Thoracic aorta (tissue), 2 donors: ENCODE results near the gene S100A16. TPM values are rescaled to one million over a fixed set of nuclear protein-coding genes. Genes with fewer than 3 reads are reported as not detected.

ENCODE experiments used
- ATAC-seq: fragments of 150-250 bp; one replicate; pipeline ENCODE4 v1.8.0; 2017; ENCODE audit warnings: low read depth; ENCODE audit not compliant: insufficient number of reproducible peaks, low FRiP score
- DNase-seq: peaks from one replicate; pipeline ENCODE4 v3.0.0-alpha.2; 2020; ENCODE audit warnings: low spot score
- H3K27ac ChIP-seq, 2 donors: fragments of 200-600 bp; sonication (generic); 1 replicate in 1 of 2; 2 replicates in 1 of 2; pipeline ENCODE4 v1.5.1; 2016; ENCODE audit warnings: mild to moderate bottlenecking in 2 of 2, moderate library complexity in 2 of 2
- H3K27me3 ChIP-seq: fragments of 200-600 bp; sonication (generic); replicated peaks from 2 replicates; pipeline ENCODE4 v1.6.0; 2016; ENCODE audit warnings: mild to moderate bottlenecking; ENCODE audit not compliant: insufficient read depth
- H3K36me3 ChIP-seq: fragments of 200-600 bp; sonication (generic); one replicate; pipeline ENCODE4 v1.5.1; 2016
- H3K4me1 ChIP-seq, 2 donors: fragments of 200-600 bp; sonication (generic); 1 replicate in 1 of 2; 2 replicates in 1 of 2; pipeline versions ENCODE4 v1.5.1 to v1.6.0; 2016; ENCODE audit warnings: low read depth in 2 of 2, mild to moderate bottlenecking in 1 of 2; ENCODE audit not compliant: control insufficient read depth in 1 of 2
- H3K4me3 ChIP-seq: fragments of 200-600 bp; sonication (generic); 2 replicates; pipeline ENCODE4 v1.5.1; 2016; ENCODE audit warnings: mild to moderate bottlenecking
- H3K9me3 ChIP-seq: fragments of 200-600 bp; sonication (generic); 2 replicates; pipeline ENCODE4 v1.5.1; 2016
- CTCF ChIP-seq: fragments of 200-600 bp; sonication (generic); IDR thresholded peaks from one replicate; pipeline ENCODE4 v1.5.1; 2019; ENCODE audit warnings: antibody characterized with exemption
- total RNA-seq, 2 donors: library from RNA; depleted of rRNA; stranded (reverse); fragments of >200 nt; gene quantifications; one replicate each; pipeline versions ENCODE4 v1.1.0 to v1.2.3, GENCODE V29; 2016

The S100A16 gene
- 10 to 100 TPM; 81.1 to 82.3 TPM for total RNA-seq

- no peaks in the 10 kb centered on the region for H3K27me3 ChIP-seq
- no peaks in the 10 kb centered on the region for H3K36me3 ChIP-seq
- peaks cover 20 to 43% of the 10 kb centered on the region in 2 donors for H3K4me1 ChIP-seq
- ATAC-seq (no peak), DNase-seq (peak; percentile 60)
- H3K4me3 ChIP-seq = peak within 1 kb of the TSS; percentile 87
- TF ChIP-seq CTCF = no peak
- H3K9me3 ChIP-seq = no peaks in the 10 kb centered on the region
- peak within 1 kb of the TSS; percentile 81 to 96 for H3K27ac ChIP-seq
These were observed at the start of gene S100A16 for GRCh38 chr1:153612755-153613331. TSS of gene S100A16 (minus strand) at chr1:153613137. CDS start at chr1:153608151, 4,986 bp downstream.

DNA sequence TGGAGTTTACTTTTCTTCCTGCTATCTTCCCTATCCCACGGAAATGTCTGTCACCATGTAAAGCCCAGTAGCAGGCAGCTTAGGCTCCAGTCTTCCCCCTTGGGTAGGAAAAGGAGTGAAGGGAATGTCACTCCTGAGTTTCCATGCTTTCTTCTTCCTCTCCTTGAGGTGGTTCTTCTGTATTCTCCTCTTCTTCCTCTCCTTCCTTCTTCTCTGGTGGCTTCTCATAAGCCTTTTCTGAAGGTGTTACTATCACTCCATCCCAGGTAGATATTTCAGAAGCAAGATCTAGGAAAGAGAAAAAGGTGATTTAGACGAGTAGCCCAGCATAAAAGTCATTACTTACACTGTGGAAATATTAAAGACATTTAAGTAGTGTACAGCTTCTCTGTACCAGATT lies 49.3 kb upstream of the S100A16 start:
- Histone ChIP-seq H3K9me3 (no peaks in the 10 kb centered on the region), H3K4me3 (no peak overlapping the region), H3K27me3 (no peaks in the 10 kb centered on the region), H3K4me1 (peaks cover 0 to 10% of the 10 kb centered on the region in 2 donors), H3K27ac (no peak overlapping the region), H3K36me3 (peaks cover 61% of the 10 kb centered on the region)
- no peak for DNase-seq
- ATAC-seq = no peak
- no peak for TF ChIP-seq CTCF

- H3K27ac ChIP-seq = no peak overlapping the region
- H3K4me1 ChIP-seq = peaks cover 0 to 10% of the 10 kb centered on the region in 2 donors
- ATAC-seq (no peak), DNase-seq (no peak)
- peaks cover 51% of the 10 kb centered on the region for H3K36me3 ChIP-seq
- H3K9me3 ChIP-seq = no peaks in the 10 kb centered on the region
- TF ChIP-seq CTCF = no peak
- H3K4me3 ChIP-seq = no peak overlapping the region
- H3K27me3 ChIP-seq = no peaks in the 10 kb centered on the region
These were observed 48.3 kb upstream of the S100A16 start for GRCh38 chr1:153661111-153661708.

- H3K27me3 ChIP-seq = no peaks in the 10 kb centered on the region
- H3K27ac ChIP-seq = peak overlapping the region; percentile 46 to 97
- TF ChIP-seq CTCF = no peak
- H3K4me3 ChIP-seq = peak overlapping the region; percentile 98
- H3K9me3 ChIP-seq = no peaks in the 10 kb centered on the region
- H3K36me3 ChIP-seq = peaks cover 35% of the 10 kb centered on the region
- DNase-seq = no peak
- ATAC-seq = no peak
- H3K4me1 ChIP-seq = peaks cover 0 to 10% of the 10 kb centered on the region in 2 donors
These were observed 46.7 kb upstream of the S100A16 start for GRCh38 chr1:153659656-153660055.

- Histone ChIP-seq H3K4me1 (peaks cover 0 to 10% of the 10 kb centered on the region in 2 donors), H3K27me3 (no peaks in the 10 kb centered on the region), H3K36me3 (peaks cover 30% of the 10 kb centered on the region), H3K27ac (peak overlapping the region; percentile 88 to 97), H3K9me3 (no peaks in the 10 kb centered on the region), H3K4me3 (peak overlapping the region; percentile 98)
- no peak for DNase-seq
- ATAC-seq = no peak
- no peak for TF ChIP-seq CTCF
These were observed 46.2 kb upstream of the S100A16 start for GRCh38 chr1:153659175-153659534.
